H1 (cell line): ENCODE results near the gene PROSER2. TPM values are rescaled to one million over a fixed set of nuclear protein-coding genes. Genes with fewer than 3 reads are reported as not detected.

Experiments used
- CTCF ChIA-PET: fragments of 300-600 bp; sonication (Branson Sonifier 250); formaldehyde crosslinking; loops from one replicate; lab custom pipeline; 2021; ENCODE audit not compliant: partially characterized antibody; lab: Charles Lee
- POLR2A ChIA-PET: fragments of 300-600 bp; sonication (Branson Sonifier 250); formaldehyde crosslinking; loops from one replicate; lab custom pipeline; 2021; ENCODE audit warnings: inconsistent platforms; ENCODE audit not compliant: partially characterized antibody; lab: Charles Lee
- DNase-seq, 2 experiments: peaks; one replicate each; pipeline versions ENCODE4 v3.0.0 to v3.0.0-alpha.2; 2010 to 2022; ENCODE audit warnings: low spot score in 2 of 2, low read depth in 1 of 2, mixed read lengths in 1 of 2
- FAIRE-seq: peaks from 2 replicates; lab custom pipeline; 2011; peaks lifted over from hg19 to GRCh38; lab: Jason Lieb, UNC
- H2AFZ ChIP-seq: 2 replicates; pipeline ENCODE4 v1.8.1; 2012; ENCODE audit warnings: low read length, inconsistent platforms
- H2AK5ac ChIP-seq: 2 replicates; pipeline ENCODE4 v1.6.1; 2013; ENCODE audit warnings: low read depth, low read length
- H2BK120ac ChIP-seq: replicated peaks from 2 replicates; pipeline ENCODE3; 2013; ENCODE audit warnings: low read depth, low read length, inconsistent platforms
- H2BK12ac ChIP-seq: 2 replicates; pipeline ENCODE4 v1.6.1; 2013; ENCODE audit warnings: low read depth, low read length
- H2BK15ac ChIP-seq: 2 replicates; pipeline ENCODE4 v1.6.1; 2013; ENCODE audit warnings: low read length
- H2BK20ac ChIP-seq: 2 replicates; pipeline ENCODE4 v1.6.1; 2013; ENCODE audit warnings: low read length
- H2BK5ac ChIP-seq: 2 replicates; pipeline ENCODE4 v1.6.1; 2013; ENCODE audit warnings: low read depth, low read length
- H3K14ac ChIP-seq: 2 replicates; pipeline ENCODE4 v1.6.1; 2013; ENCODE audit warnings: inconsistent platforms; ENCODE audit not compliant: insufficient read length
- H3K18ac ChIP-seq: 2 replicates; pipeline ENCODE4 v1.6.1; 2013; ENCODE audit warnings: low read length; ENCODE audit errors: extremely low read depth
- H3K23ac ChIP-seq: 2 replicates; pipeline ENCODE4 v1.6.1; 2013; ENCODE audit warnings: inconsistent platforms; ENCODE audit not compliant: insufficient read length
- H3K23me2 ChIP-seq: 2 replicates; pipeline ENCODE4 v1.6.1; 2013; ENCODE audit warnings: low read depth, low read length
- H3K27ac ChIP-seq: 2 replicates; pipeline ENCODE4 v1.6.1; 2011; ENCODE audit warnings: low read depth, low read length, inconsistent platforms
- H3K27me3 ChIP-seq, 4 experiments: replicated peaks in 1 of 4; 1 replicate in 1 of 4; 2 replicates in 3 of 4; pipeline versions ENCODE4 v1.6.1 to v1.8.1; 2011 to 2013; ENCODE audit warnings: low read length in 3 of 4, mild to moderate bottlenecking in 3 of 4, inconsistent platforms in 2 of 4, mixed read lengths in 2 of 4, moderate library complexity in 1 of 4; ENCODE audit not compliant: control insufficient read depth in 3 of 4, insufficient read depth in 3 of 4; ENCODE audit errors: extremely low read depth in 1 of 4
- H3K36me3 ChIP-seq, 4 experiments: 2 replicates each; pipeline versions ENCODE4 v1.6.1 to v1.8.1; 2011 to 2013; ENCODE audit warnings: mild to moderate bottlenecking in 4 of 4, low read length in 3 of 4, moderate library complexity in 2 of 4, control low read depth in 1 of 4, inconsistent platforms in 1 of 4; ENCODE audit not compliant: insufficient read depth in 4 of 4, control insufficient read depth in 2 of 4
- H3K4ac ChIP-seq: replicated peaks from 2 replicates; pipeline ENCODE3; 2013; ENCODE audit warnings: low read length, low read depth, mixed read lengths, inconsistent platforms; ENCODE audit not compliant: insufficient read length
- H3K4me1 ChIP-seq, 4 experiments: replicated peaks in 1 of 4; 1 replicate in 1 of 4; 2 replicates in 3 of 4; pipeline versions ENCODE4 v1.6.1 to v1.8.1; 2011 to 2013; ENCODE audit warnings: low read length in 3 of 4, inconsistent platforms in 2 of 4, mixed read lengths in 1 of 4; ENCODE audit not compliant: insufficient read depth in 4 of 4, control insufficient read depth in 3 of 4
- H3K4me2 ChIP-seq, 2 experiments: 2 replicates each; pipeline versions ENCODE4 v1.6.1 to v1.8.1; 2011 to 2013; ENCODE audit warnings: low read depth in 2 of 2, low read length in 2 of 2, control low read depth in 1 of 2, inconsistent platforms in 1 of 2, mild to moderate bottlenecking in 1 of 2; ENCODE audit not compliant: insufficient read depth in 1 of 2
- H3K4me3 ChIP-seq, 4 experiments: fragments of 200-600, 300-600 bp in 1 of 4; sonication (generic), shearing (Covaris generic), sonication (Bioruptor Twin) in 1 of 4; 2 replicates each; pipeline versions ENCODE4 v1.5.1 to v1.8.1; 2011 to 2016; ENCODE audit warnings: low read length in 4 of 4, low read depth in 3 of 4, control low read depth in 2 of 4, inconsistent platforms in 2 of 4, mild to moderate bottlenecking in 2 of 4, mixed read lengths in 1 of 4, moderate library complexity in 1 of 4; ENCODE audit not compliant: insufficient read depth in 2 of 4; ENCODE audit errors: extremely low read depth in 1 of 4
- H3K56ac ChIP-seq: replicated peaks from 2 replicates; pipeline ENCODE3; 2013; ENCODE audit warnings: low read depth, mild to moderate bottlenecking, mixed read lengths, low read length, inconsistent platforms; ENCODE audit not compliant: insufficient read length
- H3K79me1 ChIP-seq: 2 replicates; pipeline ENCODE4 v1.6.1; 2013; ENCODE audit warnings: low read depth, low read length, control low read depth
- H3K79me2 ChIP-seq, 2 experiments: 2 replicates each; pipeline versions ENCODE4 v1.6.1 to v1.8.1; 2012 to 2013; ENCODE audit warnings: low read length in 2 of 2, mild to moderate bottlenecking in 2 of 2, inconsistent platforms in 1 of 2; ENCODE audit not compliant: insufficient read depth in 2 of 2, control insufficient read depth in 1 of 2
- H3K9ac ChIP-seq, 4 experiments: replicated peaks in 1 of 4; 1 replicate in 1 of 4; 2 replicates in 3 of 4; pipeline versions ENCODE4 v1.6.1 to v1.8.1; 2011 to 2013; ENCODE audit warnings: low read depth in 3 of 4, low read length in 3 of 4, control low read depth in 2 of 4, mild to moderate bottlenecking in 2 of 4, moderate library complexity in 2 of 4, inconsistent platforms in 1 of 4; ENCODE audit errors: extremely low read depth in 1 of 4
- H3K9me3 ChIP-seq, 2 experiments: 2 replicates each; pipeline versions ENCODE4 v1.6.1 to v1.8.1; 2012 to 2013; ENCODE audit warnings: mild to moderate bottlenecking in 2 of 2, moderate library complexity in 2 of 2, control low read depth in 1 of 2, inconsistent platforms in 1 of 2, low read depth in 1 of 2, low read length in 1 of 2, mixed read lengths in 1 of 2; ENCODE audit not compliant: insufficient read depth in 2 of 2
- H4K20me1 ChIP-seq, 2 experiments: replicated peaks in 1 of 2; 2 replicates each; pipeline versions ENCODE3 to v1.8.1; 2011 to 2013; ENCODE audit warnings: inconsistent platforms in 2 of 2, low read length in 2 of 2, mild to moderate bottlenecking in 1 of 2; ENCODE audit not compliant: insufficient read depth in 2 of 2, control insufficient read depth in 1 of 2
- H4K5ac ChIP-seq: 2 replicates; pipeline ENCODE4 v1.6.1; 2013; ENCODE audit warnings: low read length, low read depth, mixed read lengths, inconsistent platforms; ENCODE audit not compliant: insufficient read length
- H4K8ac ChIP-seq: 2 replicates; pipeline ENCODE4 v1.8.0; 2013; ENCODE audit warnings: mild to moderate bottlenecking, moderate library complexity, low read length, inconsistent platforms; ENCODE audit not compliant: insufficient read depth; ENCODE audit errors: extremely low read depth
- H4K91ac ChIP-seq: replicated peaks from 2 replicates; pipeline ENCODE3; 2013; ENCODE audit warnings: low read length, mixed read lengths, inconsistent platforms; ENCODE audit not compliant: insufficient read length
- CEBPB ChIP-seq: IDR thresholded peaks from 2 replicates; pipeline ENCODE4 v1.6.1; 2012; ENCODE audit warnings: low read depth, low read length
- WGBS, 2 experiments: shearing (Covaris generic) in 1 of 2; methylation state at CpG; one replicate each; pipeline versions ENCODE4 v1.1.6 to v1.1.7; 2013 to 2015; ENCODE audit warnings: low lambda C conversion rate in 2 of 2, mixed read lengths in 2 of 2, inconsistent platforms in 1 of 2, low coverage in 1 of 2, missing lambda C conversion rate in 1 of 2; ENCODE audit not compliant: insufficient replicate concordance in 2 of 2, insufficient coverage in 1 of 2, insufficient read length in 1 of 2; ENCODE audit errors: extremely low coverage in 1 of 2, missing lambda C conversion rate in 1 of 2; 5-methylcytosine and 5-hydroxymethylcytosine counted together
- polyA plus RNA-seq, 7 experiments: library from polyadenylated mRNA; depleted of rRNA in 3 of 7; stranded (reverse) in 5 of 7; unstranded in 2 of 7; fragments of >200 nt in 5 of 7; fragments of 200-250 nt in 2 of 7; gene quantifications; 1 replicate in 5 of 7; 2 replicates in 1 of 7; 4 replicates in 1 of 7; pipeline versions ENCODE4 v1.2.1 to v1.2.3, GENCODE V29; 2011 to 2013; ENCODE audit warnings: missing spikeins in 2 of 7, mixed read lengths in 2 of 7
- total RNA-seq: library from RNA; stranded (reverse); fragmentation: NEBNext Ultra II Directional; extraction: Animal tissue kit (Norgen Biotek cat#: 25700); gene quantifications from 2 replicates; pipeline ENCODE4 v1.2.1, GENCODE V29; 2021

The PROSER2 gene
- total and polyA plus RNA-seq, 2 of the 8 experiments (the other 6 are each of a cell fraction or from before 2014, with no cell fraction given), result 3.9 to 13.7 TPM

DNA sequence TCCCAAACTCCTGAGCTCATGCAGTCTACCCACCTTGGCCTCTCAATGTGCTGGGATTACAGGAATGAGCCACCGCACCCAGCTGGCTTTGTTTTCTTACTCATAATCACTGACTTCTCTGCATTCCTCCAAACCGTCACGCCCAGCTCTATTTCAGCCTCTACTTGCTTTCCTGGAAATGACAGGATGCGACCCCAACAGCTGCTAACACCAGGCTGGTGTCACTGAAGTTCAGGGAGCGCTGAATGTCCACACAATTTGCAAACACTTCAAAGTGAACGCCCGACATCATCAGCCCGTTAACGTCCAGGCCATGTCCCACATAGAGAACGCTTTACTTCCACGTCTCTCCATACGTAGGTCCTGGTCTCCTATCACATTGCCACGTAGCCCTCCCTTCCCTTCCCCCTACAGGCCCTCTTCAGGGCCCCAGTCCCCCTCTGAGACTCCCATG lies 12.8 kb upstream of the PROSER2 start:
- peak overlapping the region; percentile 64; the same call in 1 of the 2 replicates for H2AFZ ChIP-seq
- no peaks in the 10 kb centered on the region for H3K79me2 ChIP-seq
- H2AK5ac ChIP-seq, result no peak overlapping the region
- no peaks in the 10 kb centered on the region for H4K20me1 ChIP-seq
- no peak overlapping the region for H2BK12ac ChIP-seq
- H3K9me3 ChIP-seq, result no peaks in the 10 kb centered on the region
- no peak overlapping the region for H2BK15ac ChIP-seq
- POLR2A ChIA-PET, result no interaction called here
- no peak overlapping the region for H2BK20ac ChIP-seq
- no peak overlapping the region for H3K4ac ChIP-seq
- H4K5ac ChIP-seq, result no peak overlapping the region
- H3K18ac ChIP-seq, result no peak overlapping the region
- 83% methylated on average over 13 of the region's 13 CpGs; no CpG with 5 or more reads in 1 of the 2 experiments for WGBS, 2 experiments
- DNase-seq, result no peak
- H4K91ac ChIP-seq, result no peak overlapping the region
- no peak overlapping the region for H3K9ac ChIP-seq
- H4K8ac ChIP-seq, result no peak overlapping the region
- no peak overlapping the region for H3K14ac ChIP-seq
- H3K56ac ChIP-seq, result no peak overlapping the region
- H3K23me2 ChIP-seq, result no peaks in the 10 kb centered on the region
- H3K4me3 ChIP-seq, result no peak overlapping the region
- no peaks in the 10 kb centered on the region for H3K79me1 ChIP-seq
- no peak for FAIRE-seq
- H3K23ac ChIP-seq, result no peak overlapping the region
- no peak for TF ChIP-seq CEBPB
- TF ChIP-seq, all 59 proteins: peak for 0
- Histone ChIP-seq H3K27ac (no peak overlapping the region), H3K4me1 (peaks cover 0 to 7% (median under 1%) of the 10 kb centered on the region in 4 experiments; a peak in 2 of 7 replicates), H2BK5ac (no peak overlapping the region), H3K27me3 (no peaks in the 10 kb centered on the region), H3K36me3 (no peaks in the 10 kb centered on the region), H3K4me2 (no peak overlapping the region), H2BK120ac (no peak overlapping the region)
- CTCF ChIA-PET, result interaction anchor here (0.9 to 2.6 kb wide), 2 partner anchors 10 to 53 kb away, joined by 3 to 28 read pairs; no protein-coding TSS in a partner anchor
